Left colon (tissue), 2 donors: ENCODE data around the gene SCAF8. TPM values are rescaled to one million over a fixed set of nuclear protein-coding genes. Genes with fewer than 3 reads are reported as not detected.

ENCODE experiments used
- ATAC-seq: fragments of 200-7000 bp; cut with Tn5 transposase; one replicate; pipeline ENCODE4 v1.9.1; 2020; ENCODE audit warnings: mild to moderate bottlenecking, moderate library complexity
- DNase-seq, 2 donors: peaks; one replicate each; pipeline ENCODE4 v3.0.0-alpha.2; 2020
- intact Hi-C, 2 donors: fragments of 100-400 bp; cut with DNase I in 1 of 2; cut with micrococcal nuclease in 1 of 2; formaldehyde crosslinking; loops; one replicate each; pipeline versions ENCODE4 v1.11.2 to v1.14.0; 2022; cut with DNase I, micrococcal nuclease
- microRNA-seq, 2 donors: library from miRNA; unstranded; fragments of <30 nt; microRNA quantifications; one replicate each; pipeline versions ENCODE4 v1.1.0 to v1.2.0, GENCODE V29; 2020
- total RNA-seq, 2 donors: library from RNA; stranded (reverse); fragmentation: NEBNext Ultra II Directional; extraction: Animal tissue kit (Norgen Biotek cat#: 25700); gene quantifications; one replicate each; pipeline ENCODE4 v1.2.1, GENCODE V29; 2021
- donor health status: DM: no; HTN: no; CAD: no.
- donor health status: DM: yes; HTN: yes; CAD: no.

The SCAF8 gene
- total RNA-seq, 2 donors from 2014 or later: 32.6 to 35.8 TPM

DNA sequence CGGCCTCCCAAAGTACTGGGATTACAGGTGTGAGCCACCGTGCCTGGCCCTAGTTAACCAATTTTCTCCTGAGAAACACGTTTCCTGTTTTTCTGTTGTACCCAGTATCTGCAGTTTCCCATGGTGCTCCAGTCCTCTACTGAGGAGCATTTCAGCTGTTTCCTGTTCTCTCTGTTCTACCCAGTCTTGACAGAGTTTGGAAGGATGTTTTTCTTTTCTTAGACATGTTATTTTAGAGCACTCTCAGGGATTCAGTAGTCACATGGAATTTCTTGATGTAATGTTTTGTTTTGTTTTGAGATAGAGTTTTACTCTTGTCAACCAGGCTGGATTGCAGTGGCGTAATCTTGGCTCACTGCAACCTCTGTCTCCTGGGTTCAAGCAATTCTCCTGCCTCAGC, 132.1 kb downstream of the SCAF8 start:
- ATAC-seq: no peak
- no peak for DNase-seq
- intact Hi-C loops: loop anchor here in 1 of 2 donors (10.0 kb wide), 1 partner anchor 310 kb away; no protein-coding TSS in a partner anchor

- DNase-seq (no peak), ATAC-seq (peak; percentile 56)
- intact Hi-C loops: loop anchor here in 1 of 2 donors (10.0 kb wide), 1 partner anchor 307 kb away; no protein-coding TSS in a partner anchor
Observed at GRCh38 chr6:154868143-154868594, 135.0 kb downstream of the SCAF8 start.

- no peak for DNase-seq
- no peak for ATAC-seq
Observed at GRCh38 chr6:154872542-154873114, 139.4 kb downstream of the SCAF8 start.

GRCh38 chr6:154873546-154873945, 140.3 kb downstream of the SCAF8 start:
- DNase-seq (no peak), ATAC-seq (no peak)
- intact Hi-C loops: no loop called here

More at GRCh38 chr6:154872542-154873114, 139.4 kb downstream of the SCAF8 start:
- intact Hi-C loops: no loop called here

DNA sequence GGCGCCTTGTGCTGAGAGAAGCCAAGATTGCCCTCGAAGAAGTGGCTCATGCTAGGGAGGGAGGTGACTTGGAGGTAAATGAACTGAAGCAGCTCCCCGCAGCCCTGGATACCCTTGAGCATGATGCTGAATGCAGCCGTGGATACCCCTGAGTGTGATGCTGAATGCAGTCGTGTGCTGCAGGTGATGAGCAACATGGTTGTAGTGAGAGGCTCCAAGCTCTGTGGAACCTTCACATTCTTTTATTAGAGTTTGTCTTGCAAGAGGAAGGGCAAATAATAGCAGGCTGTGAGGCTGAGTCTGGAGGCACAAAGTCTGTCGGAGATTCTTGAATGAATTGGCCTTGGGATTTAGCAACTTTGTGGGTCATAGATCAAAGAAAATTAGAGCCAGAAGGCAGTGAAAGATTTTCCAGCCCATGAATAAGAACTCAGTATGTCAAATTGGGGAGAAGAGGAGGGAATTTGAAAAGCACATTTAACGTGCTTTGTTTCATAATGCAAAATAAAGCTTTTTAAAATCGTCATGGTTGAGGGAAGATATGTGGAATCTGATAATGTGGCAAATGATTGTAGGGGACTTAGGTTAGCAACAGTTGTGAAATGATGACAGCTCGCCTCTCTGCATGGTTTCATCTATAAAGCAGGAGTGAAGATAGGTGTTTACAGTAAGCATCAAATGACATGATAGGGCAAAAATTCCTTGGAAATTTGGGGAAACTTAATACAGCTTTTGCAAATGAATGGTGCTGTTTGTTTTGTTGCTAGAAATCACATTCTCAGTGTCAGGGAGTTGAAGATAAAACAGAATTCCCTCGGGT, 141.8 kb downstream of the SCAF8 start:
- ATAC-seq (no peak), DNase-seq (no peak)
- intact Hi-C loops: no loop called here

- intact Hi-C loops: no loop called here
- no peak for ATAC-seq
- DNase-seq: no peak
Observed at GRCh38 chr6:154876486-154877280, 143.5 kb downstream of the SCAF8 start.

DNA sequence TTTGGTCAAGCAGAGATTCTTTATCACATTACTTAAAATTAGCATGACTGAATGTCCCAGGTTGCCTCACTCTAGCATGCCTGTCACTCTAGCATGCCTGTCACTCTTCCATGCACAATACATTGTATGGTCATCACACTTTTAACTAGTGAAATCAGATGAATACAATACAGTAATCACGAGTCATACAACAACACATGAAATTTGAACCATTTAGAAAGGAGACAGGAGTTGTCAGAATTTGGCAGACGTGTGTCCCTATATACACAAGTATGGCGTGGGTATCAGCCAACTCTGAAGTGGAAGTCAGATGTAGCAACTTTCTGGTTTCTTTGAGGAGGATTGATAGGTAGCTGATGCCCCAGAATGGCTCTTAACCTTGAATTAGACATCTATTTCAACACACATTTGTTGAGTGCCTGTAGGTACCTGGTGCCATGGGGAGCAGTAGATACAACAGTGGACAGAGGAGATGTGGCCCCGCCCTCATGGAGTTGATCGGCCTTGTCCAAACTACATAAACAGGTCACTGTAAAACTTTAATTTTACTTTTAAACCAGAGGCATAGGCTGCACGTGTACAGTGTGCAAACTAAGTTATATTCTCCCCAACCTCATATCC, 145.8 kb downstream of the SCAF8 start:
- intact Hi-C loops: no loop called here
- ATAC-seq: no peak

GRCh38 chr6:154882107-154882506, 148.9 kb downstream of the SCAF8 start:
- intact Hi-C loops: no loop called here
- ATAC-seq: no peak
- no peak for DNase-seq

More for the DNA sequence above, 145.8 kb downstream of the SCAF8 start:
- no peak for DNase-seq

Small RNAs within 50 kb of the gene (microRNA-seq; reads per million reads assigned to microRNA genes)
- 0 reads per million in 2 donors for gene MIR1273C

Other genes with a start within 250 kb of the SCAF8 start
- 10 to 100 TPM; 11.6 to 49.4 TPM for gene CNKSR3, start 222.7 kb upstream of the SCAF8 start, total RNA-seq